ENCODE results near the gene FBXO27. TPM values are rescaled to one million over a fixed set of nuclear protein-coding genes. Genes with fewer than 3 reads are reported as not detected.

The FBXO27 gene
- total and polyA plus RNA-seq, 12 donors, result 2.3 to 40.5 (median 17.6) TPM

GRCh38 chr19:39065928-39066327, 33.6 kb upstream of the FBXO27 start:
- no peak overlapping the region for H3K4me3 ChIP-seq
- H3K36me3 ChIP-seq, result no peaks in the 10 kb centered on the region
- H3K27me3 ChIP-seq, result peaks cover 0 to 27% (median 11%) of the 10 kb centered on the region in 7 donors
- peaks cover 0 to 4% (median 0%) of the 10 kb centered on the region in 11 donors for H3K9me3 ChIP-seq
- no peak overlapping the region for H3K27ac ChIP-seq
- no peaks in the 10 kb centered on the region for H3K4me1 ChIP-seq
- TF ChIP-seq CTCF (IDR thresholded peaks at IDR 0.05), result no peak
- 71 to 73% methylated on average over 3 of the region's 3 CpGs for WGBS, 2 donors
- no peak for DNase-seq
- intact Hi-C loops (cut with DNase I), result loop anchor here in 1 of 10 donors (5.0 kb wide), 1 partner anchor 226 kb away; no protein-coding TSS in a partner anchor
- no peak for ATAC-seq

GRCh38 chr19:39064405-39064804, 32.1 kb upstream of the FBXO27 start:
- H3K4me3 ChIP-seq, result no peak overlapping the region
- H3K36me3 ChIP-seq, result no peaks in the 10 kb centered on the region

GRCh38 chr19:39060171-39060570, 27.8 kb upstream of the FBXO27 start:
- ATAC-seq (no peak), DNase-seq (no peak)
- H3K4me3 ChIP-seq, result no peak overlapping the region
- H3K27ac ChIP-seq, result no peak overlapping the region
- no peaks in the 10 kb centered on the region for H3K36me3 ChIP-seq
- peaks cover 0 to under 1% (median 0%) of the 10 kb centered on the region in 11 donors for H3K9me3 ChIP-seq
- TF ChIP-seq CTCF (IDR thresholded peaks at IDR 0.05), result no peak
- intact Hi-C loops (cut with DNase I), result no loop called here
- WGBS, 2 donors, result 73 to 83% methylated on average over 4 of the region's 4 CpGs
- peaks cover 0 to 15% (median 4%) of the 10 kb centered on the region in 7 donors for H3K27me3 ChIP-seq
- H3K4me1 ChIP-seq, result no peaks in the 10 kb centered on the region

More at GRCh38 chr19:39064405-39064804, 32.1 kb upstream of the FBXO27 start:
- H3K27me3 ChIP-seq, result peaks cover 0 to 18% (median 10%) of the 10 kb centered on the region in 7 donors
- DNase-seq (no peak), ATAC-seq (no peak)
- H3K4me1 ChIP-seq, result no peaks in the 10 kb centered on the region
- 87 to 92% methylated on average over 6 of the region's 6 CpGs for WGBS, 2 donors
- peaks cover 0 to 4% (median 0%) of the 10 kb centered on the region in 11 donors for H3K9me3 ChIP-seq
- no peak for TF ChIP-seq CTCF (IDR thresholded peaks at IDR 0.05)
- H3K27ac ChIP-seq, result no peak overlapping the region
- intact Hi-C loops (cut with DNase I), result no loop called here

- Histone ChIP-seq H3K27ac (no peak overlapping the region), H3K4me1 (no peaks in the 10 kb centered on the region), H3K4me3 (no peak overlapping the region), H3K9me3 (peaks cover 0 to 9% (median 0%) of the 10 kb centered on the region in 11 donors), H3K27me3 (peaks cover 0 to 10% (median 4%) of the 10 kb centered on the region in 7 donors), H3K36me3 (no peaks in the 10 kb centered on the region)
- intact Hi-C loops (cut with DNase I), result no loop called here
- DNase-seq (no peak), ATAC-seq (no peak)
- no peak for TF ChIP-seq CTCF (IDR thresholded peaks at IDR 0.05)
Measured at GRCh38 chr19:39059302-39059701, 27.0 kb upstream of the FBXO27 start.

Measured in heart right ventricle (tissue), 16 donors.